HEK293 (cell line): Measurements from ENCODE around the gene PNPLA2.
A peak's percentile ranks its signal among the peaks of the same experiment; 100 is the strongest.

ENCODE experiments used
- HOXC10 ChIP-seq: sonication (generic); formaldehyde crosslinking; IDR thresholded peaks from 2 replicates; pipeline ENCODE4 v1.8.1; 2023; ENCODE audit warnings: mild to moderate bottlenecking, missing genetic modification reagents
- IKZF3 ChIP-seq: fragments of 450-650 bp; IDR thresholded peaks from 2 replicates; pipeline ENCODE4 v1.5.0; 2018; ENCODE audit warnings: missing biosample characterization, mild to moderate bottlenecking, missing genetic modification characterization, moderate library complexity
- KLF1 ChIP-seq: fragments of 450-650 bp; formaldehyde crosslinking; IDR thresholded peaks from 2 replicates; pipeline ENCODE4 v1.5.1; 2016; ENCODE audit warnings: missing biosample characterization, missing genetic modification characterization
- KLF16 ChIP-seq: fragments of 450-650 bp; formaldehyde crosslinking; IDR thresholded peaks from 2 replicates; pipeline ENCODE4 v1.5.1; 2017; ENCODE audit warnings: missing biosample characterization, missing genetic modification characterization
- KLF17 ChIP-seq: fragments of 450-650 bp; formaldehyde crosslinking; IDR thresholded peaks from 2 replicates; pipeline ENCODE4 v1.5.1; 2016; ENCODE audit warnings: missing biosample characterization, missing genetic modification characterization
- KLF8 ChIP-seq: fragments of 450-650 bp; formaldehyde crosslinking; IDR thresholded peaks from 2 replicates; pipeline ENCODE4 v1.5.1; 2016; ENCODE audit warnings: missing biosample characterization, missing genetic modification characterization
- KLF9 ChIP-seq: fragments of 450-650 bp; formaldehyde crosslinking; IDR thresholded peaks from 2 replicates; pipeline ENCODE4 v1.5.1; 2016; ENCODE audit warnings: missing biosample characterization, missing genetic modification characterization, low read depth
- OSR2 ChIP-seq: fragments of 450-650 bp; formaldehyde crosslinking; IDR thresholded peaks from 2 replicates; pipeline ENCODE4 v1.5.1; 2016; ENCODE audit warnings: missing biosample characterization, missing genetic modification characterization
- SP7 ChIP-seq: fragments of 450-650 bp; formaldehyde crosslinking; IDR thresholded peaks from 2 replicates; pipeline ENCODE4 v1.5.1; 2016; ENCODE audit warnings: missing biosample characterization, missing genetic modification characterization
- TRIM28 ChIP-seq: IDR thresholded peaks from 2 replicates; pipeline ENCODE4 v1.6.1; 2011; ENCODE audit warnings: low read length, control low read depth, borderline replicate concordance
- ZNF132 ChIP-seq: fragments of 450-650 bp; formaldehyde crosslinking; IDR thresholded peaks from 2 replicates; pipeline ENCODE4 v1.5.1; 2017; ENCODE audit warnings: missing biosample characterization, missing genetic modification characterization, borderline replicate concordance
- ZNF155 ChIP-seq: fragments of 450-650 bp; formaldehyde crosslinking; IDR thresholded peaks from 2 replicates; pipeline ENCODE4 v1.5.1; 2016; ENCODE audit warnings: missing biosample characterization, missing genetic modification characterization
- ZNF248 ChIP-seq: fragments of 450-650 bp; formaldehyde crosslinking; IDR thresholded peaks from 2 replicates; pipeline ENCODE4 v1.5.1; 2017; ENCODE audit warnings: missing biosample characterization, missing genetic modification characterization
- ZNF26 ChIP-seq: fragments of 450-650 bp; formaldehyde crosslinking; IDR thresholded peaks from 2 replicates; pipeline ENCODE4 v1.5.1; 2016; ENCODE audit warnings: missing biosample characterization, missing genetic modification characterization
- ZNF266 ChIP-seq: fragments of 450-650 bp; formaldehyde crosslinking; IDR thresholded peaks from 2 replicates; pipeline ENCODE4 v1.5.1; 2016; ENCODE audit warnings: missing biosample characterization, missing genetic modification characterization, low read depth
- ZNF366 ChIP-seq: fragments of 450-650 bp; formaldehyde crosslinking; conservative IDR thresholded peaks from 2 replicates; pipeline ENCODE4 v1.5.1; 2016; ENCODE audit warnings: missing biosample characterization, missing genetic modification characterization
- ZNF510 ChIP-seq: fragments of 450-650 bp; formaldehyde crosslinking; IDR thresholded peaks from 2 replicates; pipeline ENCODE4 v1.5.1; 2018; ENCODE audit warnings: mild to moderate bottlenecking, missing genetic modification characterization, missing biosample characterization; ENCODE audit not compliant: insufficient replicate concordance
- ZNF549 ChIP-seq: fragments of 450-650 bp; IDR thresholded peaks from 2 replicates; pipeline ENCODE4 v1.5.1; 2018; ENCODE audit warnings: missing biosample characterization, missing genetic modification characterization, mild to moderate bottlenecking, inconsistent platforms, moderate library complexity
- ZNF571 ChIP-seq: fragments of 450-650 bp; formaldehyde crosslinking; IDR thresholded peaks from 2 replicates; pipeline ENCODE4 v1.5.0; 2017; ENCODE audit warnings: missing biosample characterization, missing genetic modification characterization
- ZNF623 ChIP-seq: fragments of 450-650 bp; formaldehyde crosslinking; IDR thresholded peaks from 2 replicates; pipeline ENCODE4 v1.5.1; 2016; ENCODE audit warnings: missing biosample characterization, missing genetic modification characterization
- ZNF701 ChIP-seq: fragments of 450-650 bp; formaldehyde crosslinking; IDR thresholded peaks from 2 replicates; pipeline ENCODE4 v1.5.1; 2016; ENCODE audit warnings: missing biosample characterization, missing genetic modification characterization
- ZNF777 ChIP-seq: fragments of 450-650 bp; formaldehyde crosslinking; IDR thresholded peaks from 2 replicates; pipeline ENCODE4 v1.5.1; 2017; ENCODE audit warnings: missing biosample characterization, missing genetic modification characterization, borderline replicate concordance
- ZNF792 ChIP-seq: fragments of 450-650 bp; formaldehyde crosslinking; IDR thresholded peaks from 2 replicates; pipeline ENCODE4 v1.5.1; 2016; ENCODE audit warnings: missing biosample characterization, missing genetic modification characterization
- ZNF830 ChIP-seq: fragments of 450-650 bp; IDR thresholded peaks from 2 replicates; pipeline ENCODE4 v1.5.0; 2018; ENCODE audit warnings: missing biosample characterization, missing genetic modification characterization, low read depth, mild to moderate bottlenecking, moderate library complexity
- ZSCAN18 ChIP-seq: fragments of 450-650 bp; formaldehyde crosslinking; IDR thresholded peaks from 2 replicates; pipeline ENCODE4 v1.5.1; 2016; ENCODE audit warnings: missing biosample characterization, missing genetic modification characterization
- TF ChIP-seq, protein P1 (sequence below): fragments of 450-650 bp; formaldehyde crosslinking; conservative IDR thresholded peaks from 2 replicates; pipeline ENCODE4 v1.5.1; 2016; ENCODE audit warnings: low read depth, missing biosample characterization, missing genetic modification characterization
- TF ChIP-seq, protein P2 (sequence below): fragments of 450-650 bp; IDR thresholded peaks from 2 replicates; pipeline ENCODE4 v1.5.1; 2018; ENCODE audit warnings: missing biosample characterization, missing genetic modification characterization
- TF ChIP-seq, protein P3 (sequence below): fragments of 450-650 bp; formaldehyde crosslinking; IDR thresholded peaks from 2 replicates; pipeline ENCODE4 v1.5.1; 2017; ENCODE audit warnings: missing biosample characterization, missing genetic modification characterization

Gene PNPLA2

GRCh38 chr11:809287-810039 lies 9.3 kb upstream of the PNPLA2 start, which contains the start of gene RPLP2 (continued):
- TF ChIP-seq, protein P1, sequence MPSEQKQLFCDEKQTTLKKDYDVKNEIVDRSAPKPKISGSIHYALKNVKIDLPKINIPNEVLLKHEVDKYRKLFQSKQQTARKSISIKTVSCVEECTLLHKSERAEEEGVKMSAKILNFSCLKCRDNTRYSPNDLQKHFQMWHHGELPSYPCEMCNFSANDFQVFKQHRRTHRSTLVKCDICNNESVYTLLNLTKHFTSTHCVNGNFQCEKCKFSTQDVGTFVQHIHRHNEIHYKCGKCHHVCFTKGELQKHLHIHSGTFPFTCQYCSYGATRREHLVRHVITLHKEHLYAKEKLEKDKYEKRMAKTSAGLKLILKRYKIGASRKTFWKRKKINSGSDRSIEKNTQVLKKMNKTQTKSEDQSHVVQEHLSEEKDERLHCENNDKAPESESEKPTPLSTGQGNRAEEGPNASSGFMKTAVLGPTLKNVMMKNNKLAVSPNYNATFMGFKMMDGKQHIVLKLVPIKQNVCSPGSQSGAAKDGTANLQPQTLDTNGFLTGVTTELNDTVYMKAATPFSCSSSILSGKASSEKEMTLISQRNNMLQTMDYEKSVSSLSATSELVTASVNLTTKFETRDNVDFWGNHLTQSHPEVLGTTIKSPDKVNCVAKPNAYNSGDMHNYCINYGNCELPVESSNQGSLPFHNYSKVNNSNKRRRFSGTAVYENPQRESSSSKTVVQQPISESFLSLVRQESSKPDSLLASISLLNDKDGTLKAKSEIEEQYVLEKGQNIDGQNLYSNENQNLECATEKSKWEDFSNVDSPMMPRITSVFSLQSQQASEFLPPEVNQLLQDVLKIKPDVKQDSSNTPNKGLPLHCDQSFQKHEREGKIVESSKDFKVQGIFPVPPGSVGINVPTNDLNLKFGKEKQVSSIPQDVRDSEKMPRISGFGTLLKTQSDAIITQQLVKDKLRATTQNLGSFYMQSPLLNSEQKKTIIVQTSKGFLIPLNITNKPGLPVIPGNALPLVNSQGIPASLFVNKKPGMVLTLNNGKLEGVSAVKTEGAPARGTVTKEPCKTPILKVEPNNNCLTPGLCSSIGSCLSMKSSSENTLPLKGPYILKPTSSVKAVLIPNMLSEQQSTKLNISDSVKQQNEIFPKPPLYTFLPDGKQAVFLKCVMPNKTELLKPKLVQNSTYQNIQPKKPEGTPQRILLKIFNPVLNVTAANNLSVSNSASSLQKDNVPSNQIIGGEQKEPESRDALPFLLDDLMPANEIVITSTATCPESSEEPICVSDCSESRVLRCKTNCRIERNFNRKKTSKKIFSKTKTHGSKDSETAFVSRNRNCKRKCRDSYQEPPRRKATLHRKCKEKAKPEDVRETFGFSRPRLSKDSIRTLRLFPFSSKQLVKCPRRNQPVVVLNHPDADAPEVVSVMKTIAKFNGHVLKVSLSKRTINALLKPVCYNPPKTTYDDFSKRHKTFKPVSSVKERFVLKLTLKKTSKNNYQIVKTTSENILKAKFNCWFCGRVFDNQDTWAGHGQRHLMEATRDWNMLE (tag by site-specific recombination), result no peak
- no peak for TF ChIP-seq ZNF571 (tag by site-specific recombination)
- no peak for TF ChIP-seq ZNF830 (tag by site-specific recombination)
- TF ChIP-seq, protein P2, sequence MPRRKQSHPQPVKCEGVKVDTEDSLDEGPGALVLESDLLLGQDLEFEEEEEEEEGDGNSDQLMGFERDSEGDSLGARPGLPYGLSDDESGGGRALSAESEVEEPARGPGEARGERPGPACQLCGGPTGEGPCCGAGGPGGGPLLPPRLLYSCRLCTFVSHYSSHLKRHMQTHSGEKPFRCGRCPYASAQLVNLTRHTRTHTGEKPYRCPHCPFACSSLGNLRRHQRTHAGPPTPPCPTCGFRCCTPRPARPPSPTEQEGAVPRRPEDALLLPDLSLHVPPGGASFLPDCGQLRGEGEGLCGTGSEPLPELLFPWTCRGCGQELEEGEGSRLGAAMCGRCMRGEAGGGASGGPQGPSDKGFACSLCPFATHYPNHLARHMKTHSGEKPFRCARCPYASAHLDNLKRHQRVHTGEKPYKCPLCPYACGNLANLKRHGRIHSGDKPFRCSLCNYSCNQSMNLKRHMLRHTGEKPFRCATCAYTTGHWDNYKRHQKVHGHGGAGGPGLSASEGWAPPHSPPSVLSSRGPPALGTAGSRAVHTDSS, result no peak
- TF ChIP-seq, protein P3, sequence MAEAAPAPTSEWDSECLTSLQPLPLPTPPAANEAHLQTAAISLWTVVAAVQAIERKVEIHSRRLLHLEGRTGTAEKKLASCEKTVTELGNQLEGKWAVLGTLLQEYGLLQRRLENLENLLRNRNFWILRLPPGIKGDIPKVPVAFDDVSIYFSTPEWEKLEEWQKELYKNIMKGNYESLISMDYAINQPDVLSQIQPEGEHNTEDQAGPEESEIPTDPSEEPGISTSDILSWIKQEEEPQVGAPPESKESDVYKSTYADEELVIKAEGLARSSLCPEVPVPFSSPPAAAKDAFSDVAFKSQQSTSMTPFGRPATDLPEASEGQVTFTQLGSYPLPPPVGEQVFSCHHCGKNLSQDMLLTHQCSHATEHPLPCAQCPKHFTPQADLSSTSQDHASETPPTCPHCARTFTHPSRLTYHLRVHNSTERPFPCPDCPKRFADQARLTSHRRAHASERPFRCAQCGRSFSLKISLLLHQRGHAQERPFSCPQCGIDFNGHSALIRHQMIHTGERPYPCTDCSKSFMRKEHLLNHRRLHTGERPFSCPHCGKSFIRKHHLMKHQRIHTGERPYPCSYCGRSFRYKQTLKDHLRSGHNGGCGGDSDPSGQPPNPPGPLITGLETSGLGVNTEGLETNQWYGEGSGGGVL, result no peak
- TF ChIP-seq IKZF3 (tag by site-specific recombination), result no peak
- no peak for TF ChIP-seq ZNF549 (tag by site-specific recombination)
- TF ChIP-seq ZSCAN18 (tag by site-specific recombination), result no peak
- TF ChIP-seq ZNF266 (tag by site-specific recombination), result no peak
- TF ChIP-seq ZNF792, result no peak
- no peak; the same call in 1 of the 2 replicates for TF ChIP-seq TRIM28
- no peak for TF ChIP-seq ZNF701
- TF ChIP-seq ZNF26 (tag by site-specific recombination), result no peak
- peak; percentile 76; the same call in 1 of the 2 replicates for TF ChIP-seq KLF8 (tag by site-specific recombination)
- no peak for TF ChIP-seq HOXC10
- no peak for TF ChIP-seq ZNF132 (tag by site-specific recombination)
- no peak for TF ChIP-seq ZNF155 (tag by site-specific recombination)
- no peak for TF ChIP-seq ZNF623 (tag by site-specific recombination)
- TF ChIP-seq ZNF248 (tag by site-specific recombination), result no peak
- TF ChIP-seq ZNF510 (tag by site-specific recombination), result no peak
- no peak for TF ChIP-seq ZNF366
- peak; percentile 62 for TF ChIP-seq SP7 (tag by site-specific recombination)
- TF ChIP-seq KLF16, result peak; percentile 75
- peak; percentile 16; the same call in 1 of the 2 replicates for TF ChIP-seq OSR2 (tag by site-specific recombination)
- peak; percentile 34 for TF ChIP-seq KLF9
- TF ChIP-seq KLF1, result peak; percentile 66
- no peak for TF ChIP-seq ZNF777 (tag by site-specific recombination)
- TF ChIP-seq KLF17 (tag by site-specific recombination), result peak; percentile 80
